HG02973 (cell line): ENCODE measurements around the gene ARHGAP26.
"Not testable (repeated sequence)": the region's sequence is repeated elsewhere in the genome, so short reads cannot be mapped to it uniquely, and the experiment has no call there.

Experiments used
- ATAC-seq: cut with Tn5 transposase; IDR thresholded peaks from one replicate; pipeline ENCODE4 v1.9.1; 2021; ENCODE audit warnings: moderate library complexity; ENCODE audit not compliant: unreplicated experiment

The ARHGAP26 gene

DNA sequence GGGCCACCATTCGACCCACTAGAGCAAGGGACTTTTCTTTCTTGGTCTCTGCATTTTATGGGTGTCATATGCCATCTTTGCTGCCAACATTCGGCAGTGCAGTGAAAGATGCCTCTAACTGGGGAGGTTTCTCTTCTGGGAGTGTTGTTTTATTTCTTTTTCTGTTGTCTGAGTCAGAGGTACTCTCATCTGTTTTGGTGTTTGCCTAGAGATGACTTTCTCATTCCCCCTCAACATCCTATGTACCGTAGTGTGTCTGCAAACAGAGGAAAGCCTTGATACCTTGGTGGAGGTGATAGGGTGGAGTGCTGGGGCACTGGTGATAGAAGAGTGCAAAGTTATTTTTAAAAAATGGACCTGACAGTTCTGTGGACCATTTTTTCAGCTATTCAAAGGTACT, 182.1 kb downstream of the ARHGAP26 start:
- ATAC-seq: no peak

DNA sequence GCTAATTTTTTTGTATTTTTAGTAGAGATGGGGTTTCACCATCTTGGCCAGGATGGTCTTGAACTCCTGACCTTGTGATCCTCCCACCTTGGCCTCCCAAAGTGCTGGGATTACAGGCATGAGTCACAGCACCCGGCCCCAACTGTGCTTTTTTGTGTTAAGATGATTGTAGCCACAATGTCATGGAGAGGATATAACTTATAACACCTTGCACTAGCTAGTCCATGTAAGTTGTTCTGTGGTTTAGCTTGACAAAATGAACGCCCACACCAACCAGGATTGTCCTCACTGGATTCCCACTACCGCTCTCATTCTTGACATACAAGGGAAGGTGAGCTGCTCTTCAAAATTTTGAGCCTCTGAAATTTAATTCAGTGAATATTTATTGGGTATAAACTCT, 182.7 kb downstream of the ARHGAP26 start:
- ATAC-seq: not testable (repeated sequence)

DNA sequence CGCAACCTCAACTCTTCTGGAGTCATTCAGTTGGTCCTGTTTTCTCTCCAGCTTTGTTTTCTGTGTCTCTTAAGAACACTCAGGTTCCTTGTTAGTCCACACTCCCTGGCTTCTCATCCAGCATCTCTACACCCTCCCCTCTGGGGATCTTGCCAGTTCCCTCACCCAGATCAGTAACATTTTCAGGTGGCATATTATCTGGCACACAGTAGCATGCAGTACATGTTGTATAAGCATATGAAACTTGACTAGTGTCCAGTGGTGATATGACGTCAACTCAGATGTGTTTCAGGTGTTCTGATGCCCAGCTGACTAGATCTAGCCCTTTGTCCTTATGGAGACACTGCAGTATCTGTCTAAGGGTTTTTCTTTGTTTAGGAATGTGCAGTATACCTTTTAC, 184.3 kb downstream of the ARHGAP26 start:
- no peak for ATAC-seq

DNA sequence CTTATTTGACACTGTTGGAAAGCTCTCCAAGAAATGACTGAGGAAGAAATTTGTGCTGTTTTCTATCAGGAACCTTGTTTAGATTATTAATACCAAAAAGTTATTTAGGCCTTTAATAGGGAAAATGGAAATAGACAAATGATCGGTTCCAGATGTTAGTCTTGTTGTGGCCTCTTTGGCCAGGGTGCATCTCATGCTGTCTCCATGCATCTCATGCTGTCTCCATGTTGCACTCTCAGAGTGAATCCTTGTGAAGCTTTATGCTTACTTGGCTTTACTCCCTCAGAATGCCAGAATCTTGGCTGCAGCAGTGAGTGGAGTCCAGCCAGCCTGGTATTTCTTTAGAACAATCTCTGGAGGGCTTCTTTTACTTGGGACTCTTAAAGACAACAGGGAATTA, 185.5 kb downstream of the ARHGAP26 start:
- ATAC-seq: no peak

DNA sequence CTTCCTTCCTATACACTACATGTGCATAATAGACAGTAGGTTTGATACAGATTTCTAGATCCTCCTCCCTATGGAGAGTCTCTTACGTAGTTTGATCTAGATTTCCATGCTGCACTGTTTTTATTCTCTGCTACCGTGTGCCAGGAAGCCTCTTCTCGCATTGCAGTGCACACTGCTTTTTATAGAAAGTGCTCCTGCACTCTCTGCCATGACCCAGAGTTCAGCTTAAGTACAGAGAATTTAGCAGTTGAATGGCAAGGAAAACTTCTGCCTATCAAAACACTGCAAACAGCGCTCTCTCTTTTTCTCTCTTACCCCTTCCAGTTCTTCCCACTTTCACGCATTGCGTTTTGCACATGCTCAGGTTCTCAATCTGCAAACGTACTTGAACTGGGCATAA, 187.4 kb downstream of the ARHGAP26 start:
- no peak for ATAC-seq

DNA sequence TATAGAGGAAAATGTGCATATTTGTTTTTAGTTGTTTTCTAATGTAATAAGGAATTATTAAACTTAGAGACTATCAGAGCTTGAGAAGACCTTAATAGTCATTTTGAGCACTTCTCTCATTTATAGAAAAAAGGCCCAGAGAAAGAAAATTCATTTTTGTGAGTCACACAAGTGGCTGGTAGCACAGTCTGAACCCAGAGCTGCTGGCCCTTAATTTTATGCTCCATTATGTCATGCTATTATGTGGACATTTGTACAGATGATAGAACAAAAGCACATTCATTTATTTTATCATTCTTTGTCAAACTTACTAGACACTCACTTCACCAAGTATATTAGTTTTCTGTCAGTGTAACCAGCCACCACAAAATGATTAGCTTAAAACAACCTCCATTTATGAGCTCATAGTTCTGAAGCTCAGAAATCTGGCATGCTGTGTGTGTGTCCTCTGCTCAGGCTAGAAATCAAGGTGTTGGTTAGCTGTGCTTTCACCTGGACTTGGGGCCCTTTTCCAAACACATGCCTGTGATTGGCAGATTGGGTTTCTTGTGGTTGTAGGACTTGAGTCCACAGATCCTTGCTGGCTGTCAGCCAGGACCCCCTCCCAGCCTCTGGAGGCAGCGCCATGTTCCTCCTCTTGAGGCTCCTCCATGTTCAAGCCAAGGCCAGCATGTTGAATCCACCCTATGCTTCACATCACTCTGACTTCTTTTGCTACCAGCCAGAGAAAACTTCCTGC, 188.9 kb downstream of the ARHGAP26 start:
- no peak for ATAC-seq

DNA sequence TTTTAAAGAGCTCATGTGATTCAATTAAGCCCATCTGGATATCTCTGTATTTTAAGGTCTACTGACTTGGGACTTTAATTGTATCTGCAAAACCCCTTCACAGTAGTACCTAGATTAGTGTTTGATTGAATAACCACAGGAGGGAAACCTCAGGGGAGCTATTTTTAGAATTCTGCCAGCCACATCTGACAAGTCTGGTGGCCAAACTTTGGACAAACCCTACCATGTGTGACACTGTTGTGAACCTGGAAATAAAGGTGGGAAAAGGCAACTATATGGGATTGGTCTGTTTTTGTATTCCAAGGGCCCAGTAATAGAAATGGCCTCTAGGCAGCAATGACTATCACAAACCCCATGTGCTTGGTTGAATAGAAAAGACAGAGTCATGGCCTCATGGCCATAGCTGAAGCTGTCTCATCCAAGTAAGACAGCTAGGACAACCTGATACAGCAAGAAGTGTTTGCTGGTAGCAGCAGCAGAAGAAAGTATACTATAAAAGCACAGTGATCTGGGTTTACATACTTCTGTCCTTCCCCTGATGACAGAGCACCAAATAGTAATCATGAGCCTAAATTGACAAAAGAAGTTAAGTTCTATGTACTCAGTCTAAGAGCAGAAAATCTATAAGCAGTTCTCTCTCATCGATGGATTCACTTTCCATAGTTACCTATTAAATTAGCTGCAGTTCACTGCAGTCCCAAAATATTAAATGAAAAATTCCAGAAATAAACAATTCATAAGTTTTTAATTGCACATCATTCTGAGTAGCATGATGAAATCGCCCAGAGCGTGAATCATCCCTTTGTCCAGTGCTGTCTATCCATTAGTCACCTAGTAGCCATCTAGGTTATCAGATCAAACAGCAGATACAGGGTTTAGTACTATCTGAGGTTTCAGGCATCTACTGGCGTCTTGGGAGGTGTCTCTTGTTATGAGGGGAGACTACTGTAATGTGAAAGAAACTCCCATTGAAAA, 189.8 kb downstream of the ARHGAP26 start:
- no peak for ATAC-seq

DNA sequence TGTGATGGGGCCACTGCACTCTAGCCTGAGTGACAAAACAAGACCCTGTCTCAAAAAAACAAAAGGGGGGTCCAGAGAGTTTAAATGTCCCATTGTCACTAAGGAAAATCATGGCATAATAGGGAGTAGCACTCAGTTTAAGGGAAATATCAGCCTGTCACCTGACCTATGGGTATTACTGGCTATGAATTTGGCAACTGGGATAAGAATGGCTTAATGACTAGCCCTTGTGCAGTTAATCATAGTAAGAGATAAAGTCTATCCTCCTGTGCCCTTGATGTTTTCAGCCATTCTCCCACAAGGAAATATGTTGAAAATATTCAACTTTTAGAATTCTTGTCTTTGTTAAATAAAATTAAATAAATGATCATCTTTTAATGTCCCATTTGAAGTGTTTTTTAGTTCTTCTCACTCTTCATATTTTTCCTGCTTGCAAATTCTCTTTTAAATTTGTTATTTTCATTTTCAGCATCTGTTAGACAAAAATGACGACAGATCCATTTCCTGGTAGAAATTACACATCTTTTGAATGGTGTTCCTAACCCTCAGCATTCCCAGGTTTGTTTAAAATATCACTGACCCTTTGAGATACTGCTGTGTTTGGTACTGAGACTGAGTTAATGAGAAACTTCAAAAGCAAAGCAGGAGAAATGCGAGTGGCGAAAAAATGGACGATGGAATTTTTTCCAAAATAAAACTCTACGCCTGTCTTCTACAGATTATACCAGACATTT, 191.4 kb downstream of the ARHGAP26 start:
- ATAC-seq: no peak

DNA sequence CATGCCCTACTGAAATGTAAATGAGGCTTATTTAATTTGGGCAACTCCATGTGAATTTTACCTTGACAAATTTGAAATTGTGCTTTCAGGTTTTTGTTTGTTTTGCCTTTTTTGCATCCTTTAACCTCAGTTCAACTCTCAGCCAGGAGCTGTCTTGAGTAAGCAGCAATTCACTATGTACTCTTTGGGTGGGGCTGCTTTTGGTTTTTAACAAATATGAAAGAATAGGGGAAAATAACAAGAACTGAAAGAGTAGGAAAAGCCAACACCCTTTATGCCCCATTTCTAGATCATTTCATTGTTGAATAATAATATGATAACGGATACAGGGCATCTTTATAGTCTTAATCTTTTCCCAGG, 192.0 kb downstream of the ARHGAP26 start:
- ATAC-seq: no peak

DNA sequence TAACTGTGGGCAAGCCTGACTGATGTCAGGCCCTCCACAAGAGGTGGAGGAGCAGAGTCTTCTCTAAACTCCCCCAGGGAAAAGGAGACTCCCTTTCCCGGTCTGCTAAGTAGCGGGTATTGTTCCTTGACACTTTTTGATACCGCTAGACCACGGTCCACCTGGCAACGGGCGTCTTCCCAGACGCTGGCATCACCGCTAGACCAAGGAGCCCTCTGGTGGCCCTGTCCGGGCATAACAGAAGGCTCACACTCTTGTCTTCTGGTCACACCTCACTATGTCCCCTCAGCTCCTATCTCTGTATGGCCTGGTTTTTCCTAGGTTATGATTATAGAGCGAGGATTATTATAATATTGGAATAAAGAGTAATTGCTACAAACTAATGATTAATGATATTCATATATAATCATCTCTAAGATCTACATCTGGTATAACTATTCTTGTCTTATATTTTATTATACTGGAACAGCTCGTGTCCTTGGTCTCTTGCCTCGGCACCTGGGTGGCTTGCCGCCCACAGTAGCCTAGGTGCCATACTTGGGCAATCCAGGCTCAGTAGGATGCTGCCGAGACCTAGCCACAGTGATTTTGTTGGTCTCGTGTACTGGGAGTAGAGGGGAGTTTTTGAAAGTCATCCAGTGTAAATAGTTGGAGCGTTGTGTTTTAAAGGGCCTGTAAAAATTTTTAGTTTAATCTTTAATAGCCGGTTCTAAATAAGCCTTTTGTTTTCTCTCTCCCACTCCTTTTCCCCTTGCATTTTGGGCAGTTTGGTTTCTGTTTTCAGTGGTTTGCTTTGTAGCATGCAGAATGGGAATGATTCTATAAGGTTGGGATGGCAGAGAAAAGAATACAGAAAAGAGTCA, 195.3 kb downstream of the ARHGAP26 start:
- not testable (repeated sequence) for ATAC-seq

DNA sequence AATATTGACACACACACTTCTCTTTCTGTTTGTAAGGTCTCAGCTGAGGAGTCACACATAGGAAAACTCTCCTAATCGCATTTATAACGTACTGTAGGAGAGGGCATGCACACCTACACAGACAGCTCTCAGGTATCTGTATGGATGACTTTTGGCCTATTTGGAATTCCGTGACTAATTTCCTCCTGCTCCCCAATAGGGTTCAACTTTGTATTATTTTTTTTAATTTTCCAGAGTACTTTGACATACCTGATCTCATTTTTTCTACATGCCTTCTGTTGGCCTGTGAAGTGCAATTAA, 195.9 kb downstream of the ARHGAP26 start:
- ATAC-seq: no peak

DNA sequence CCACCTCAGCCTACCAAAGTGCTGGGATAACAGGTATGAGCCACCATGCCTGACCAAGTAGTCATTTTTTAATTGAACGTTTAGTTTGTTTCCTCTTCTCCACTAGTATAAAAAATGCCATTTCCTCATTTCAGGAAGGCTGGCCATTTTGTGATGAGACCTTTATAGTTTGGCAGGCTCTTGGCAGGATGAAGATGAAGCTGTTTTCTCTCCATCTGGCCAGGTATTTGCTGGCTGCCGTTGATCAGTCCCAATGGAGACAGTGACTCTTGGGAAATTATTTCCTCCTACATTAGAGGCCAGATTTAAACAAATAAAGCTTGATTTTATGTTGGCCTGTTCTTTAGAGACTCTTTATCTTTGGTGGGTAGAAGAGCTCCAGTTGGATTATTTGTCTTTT, 199.0 kb downstream of the ARHGAP26 start:
- no peak for ATAC-seq

DNA sequence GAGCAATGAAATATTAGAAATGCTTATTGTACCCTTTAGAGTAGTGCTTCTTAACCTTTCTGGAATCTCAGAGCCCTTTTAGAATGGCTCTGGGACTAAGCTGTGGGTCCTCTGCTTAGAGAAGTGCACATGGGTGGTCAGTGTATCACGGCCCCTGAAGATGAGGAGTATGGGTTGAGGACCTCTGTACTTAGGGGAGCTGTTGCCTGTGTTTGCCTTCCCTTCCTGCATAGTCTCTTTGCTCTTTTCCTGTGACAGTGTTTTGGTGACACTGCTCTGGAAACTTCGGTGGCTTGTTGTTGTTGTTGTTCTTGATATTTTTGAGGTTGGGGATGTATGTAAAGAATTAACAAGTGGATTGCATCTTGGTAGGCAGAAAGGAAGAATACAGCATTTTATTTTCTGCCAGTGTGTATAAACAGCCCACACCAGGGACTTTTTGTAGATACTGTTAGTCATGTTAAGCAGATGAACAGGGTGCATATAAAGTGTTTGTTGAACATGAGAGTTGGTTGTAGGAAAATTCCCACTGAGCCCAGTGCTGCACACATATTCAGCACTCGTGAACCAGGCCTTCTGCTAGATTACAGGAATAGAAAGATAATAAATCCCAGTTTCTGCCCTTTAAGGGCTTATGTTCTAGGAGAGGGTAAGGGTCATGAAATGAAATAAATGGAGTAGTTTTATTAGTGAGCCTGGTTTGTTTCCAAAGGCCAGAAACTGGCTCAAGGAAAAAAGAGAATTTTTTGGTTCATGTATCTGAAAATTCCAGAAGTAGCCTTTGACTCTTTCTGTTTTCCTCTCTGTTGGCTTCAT, 199.7 kb downstream of the ARHGAP26 start:
- ATAC-seq: no peak

DNA sequence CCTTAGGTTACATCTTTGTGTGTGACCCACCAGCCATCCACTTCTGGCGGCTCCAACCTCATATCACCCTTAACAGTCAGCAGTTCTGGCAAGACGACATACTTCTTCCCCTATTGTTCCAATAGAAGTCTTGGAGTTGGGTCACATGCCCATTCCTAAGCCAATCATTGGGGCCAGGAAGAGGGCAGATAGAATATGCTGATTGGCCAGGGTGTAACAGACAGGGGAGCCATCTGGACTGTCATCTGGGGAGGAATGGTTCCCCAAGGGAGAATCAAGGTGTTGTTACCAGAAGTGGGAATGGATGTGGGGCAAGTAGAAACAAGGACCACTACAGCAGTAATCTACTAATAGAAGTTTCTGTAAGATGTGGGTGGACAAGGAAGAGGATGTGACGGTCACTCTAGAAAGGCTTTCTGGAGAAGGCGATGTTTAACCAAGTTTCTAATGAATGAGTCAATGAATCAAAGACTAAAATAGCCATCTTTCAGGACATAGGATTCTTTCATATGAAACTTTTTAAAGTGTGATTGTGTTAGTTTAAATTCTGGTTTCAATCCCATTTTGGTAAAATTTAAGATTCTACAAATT, 200.4 kb downstream of the ARHGAP26 start:
- no peak for ATAC-seq

DNA sequence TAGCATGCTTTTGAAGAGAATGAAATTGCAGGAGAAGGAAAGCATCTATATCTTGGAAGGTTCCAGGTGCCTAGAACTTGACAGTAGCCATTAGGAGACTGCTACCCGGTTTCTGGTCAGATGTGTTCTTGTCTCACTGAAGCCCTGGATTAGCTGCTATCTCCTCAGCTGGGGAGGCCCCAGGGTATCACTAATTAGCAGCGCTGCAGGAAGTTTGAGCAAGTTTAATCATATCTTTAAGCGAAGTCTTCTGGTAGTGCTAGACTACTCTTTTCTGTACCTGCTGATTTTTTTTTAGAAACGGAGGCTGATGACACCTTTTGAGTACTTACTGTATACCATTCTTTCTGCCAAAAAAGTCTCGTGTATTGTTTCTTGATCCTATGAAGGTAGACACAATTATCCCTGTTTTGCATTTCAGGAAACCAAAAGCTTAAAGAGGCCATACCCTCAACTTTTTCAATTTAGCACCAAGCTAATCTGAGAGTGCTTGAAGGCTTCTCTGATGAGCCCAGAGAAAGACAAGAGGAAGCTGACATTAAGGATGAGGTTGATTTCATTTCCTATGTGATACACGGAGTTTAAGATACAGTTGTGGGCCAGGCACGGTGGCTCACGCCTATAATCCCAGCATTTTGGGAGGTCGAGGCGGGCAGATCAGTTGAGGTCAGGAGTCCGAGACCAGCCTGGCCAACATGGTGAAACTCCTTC, 201.3 kb downstream of the ARHGAP26 start:
- no peak for ATAC-seq

DNA sequence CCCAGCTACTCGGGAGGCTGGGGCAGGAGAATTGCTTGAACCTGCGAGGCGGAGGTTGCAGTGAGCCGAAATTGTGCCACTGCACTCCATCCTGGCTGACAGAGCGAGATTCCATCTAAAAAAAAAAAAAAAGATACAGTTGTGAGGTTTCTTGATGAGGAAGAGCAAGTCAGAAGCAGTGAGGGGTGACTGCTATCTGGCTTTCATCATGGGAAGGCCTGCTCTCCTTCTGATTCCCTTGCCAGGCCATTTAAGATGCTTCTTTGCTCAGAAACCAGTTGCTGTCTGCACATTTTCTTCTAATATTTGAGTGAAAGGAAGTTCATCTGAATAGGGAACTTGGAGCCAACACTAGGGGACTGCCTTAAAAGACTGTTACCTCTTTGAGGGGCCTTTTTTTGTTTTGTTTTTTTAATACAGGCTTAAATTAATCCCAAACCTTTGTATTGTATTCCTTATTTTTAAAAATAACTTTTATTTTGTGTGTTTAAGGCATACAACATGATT, 201.9 kb downstream of the ARHGAP26 start:
- no peak for ATAC-seq

DNA sequence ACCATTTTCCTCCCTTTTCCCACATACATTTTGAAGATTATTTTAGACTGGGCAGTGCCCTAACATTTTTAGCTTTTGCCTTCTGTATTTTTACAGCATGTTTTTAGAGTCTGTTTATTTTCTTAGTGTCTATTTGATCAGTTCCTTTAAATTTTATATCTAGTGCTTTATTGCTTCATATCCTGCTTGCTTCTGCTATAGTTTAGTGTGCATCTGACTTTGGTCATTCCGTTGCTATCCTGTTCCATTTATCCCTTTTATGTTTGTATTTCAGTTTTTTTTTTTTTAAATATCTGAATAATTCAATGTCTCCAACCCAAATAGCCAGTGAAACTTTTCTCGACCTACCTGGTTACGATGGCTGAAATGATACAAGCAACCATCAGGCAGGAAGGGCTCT, 203.8 kb downstream of the ARHGAP26 start:
- no peak for ATAC-seq

DNA sequence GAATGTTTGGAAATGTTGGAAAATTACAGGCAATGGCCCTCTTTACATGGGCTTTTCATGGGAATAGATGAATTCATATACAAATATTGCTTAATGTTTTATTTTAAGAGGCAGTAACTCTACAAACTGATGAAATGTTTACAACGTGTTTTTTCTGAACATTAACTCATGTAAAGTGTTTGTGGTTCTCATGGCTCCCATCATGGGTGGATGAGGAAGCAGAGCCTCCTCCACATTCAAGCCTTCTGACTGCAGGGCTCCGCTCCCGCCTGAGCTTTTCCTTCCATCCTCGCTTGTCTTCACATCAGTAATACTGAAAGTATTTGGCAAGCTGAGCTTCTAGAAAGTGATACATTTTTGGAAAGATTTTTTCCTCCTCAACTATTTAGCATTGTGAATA, 204.2 kb downstream of the ARHGAP26 start:
- no peak for ATAC-seq

DNA sequence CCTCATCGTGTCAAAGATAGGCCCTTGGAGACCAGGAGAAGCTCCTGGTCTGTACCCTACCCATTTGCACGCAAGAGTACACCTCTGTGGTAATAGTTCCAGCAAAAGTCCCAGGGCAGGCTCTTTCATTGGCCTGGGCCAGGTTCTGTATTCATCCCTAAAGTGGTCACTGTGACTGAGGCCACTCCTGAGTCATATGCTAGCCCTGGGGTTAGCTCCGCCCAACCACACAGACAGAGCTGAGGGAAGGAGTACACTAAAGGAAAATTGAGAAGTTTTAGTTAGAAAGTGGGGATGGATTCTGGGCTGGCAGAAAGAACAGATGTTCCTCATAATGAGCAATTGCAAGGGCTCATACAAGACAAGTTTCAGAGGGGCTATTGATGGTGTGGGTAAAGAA, 206.7 kb downstream of the ARHGAP26 start:
- no peak for ATAC-seq
